Activated CD4-positive, CD25-positive, alpha-beta regulatory T cell treated with anti-CD3 and anti-CD28 coated beads, Interleukin-2, amount 50 U/mL, for 24 hours (primary cell): ENCODE data around the gene GOLPH3.
A peak's percentile ranks its signal among the peaks of the same experiment; 100 is the strongest.
"Not testable (repeated sequence)": the region's sequence is repeated elsewhere in the genome, so short reads cannot be mapped to it uniquely, and the experiment has no call there.

Experiments used
- ATAC-seq, 2 donors: fragments of 150-1000 bp; cut with Tn5 transposase; one replicate each; pipeline ENCODE4 v1.10.0; 2021; ENCODE audit warnings: mild to moderate bottlenecking in 1 of 2, moderate library complexity in 1 of 2

Gene GOLPH3

DNA sequence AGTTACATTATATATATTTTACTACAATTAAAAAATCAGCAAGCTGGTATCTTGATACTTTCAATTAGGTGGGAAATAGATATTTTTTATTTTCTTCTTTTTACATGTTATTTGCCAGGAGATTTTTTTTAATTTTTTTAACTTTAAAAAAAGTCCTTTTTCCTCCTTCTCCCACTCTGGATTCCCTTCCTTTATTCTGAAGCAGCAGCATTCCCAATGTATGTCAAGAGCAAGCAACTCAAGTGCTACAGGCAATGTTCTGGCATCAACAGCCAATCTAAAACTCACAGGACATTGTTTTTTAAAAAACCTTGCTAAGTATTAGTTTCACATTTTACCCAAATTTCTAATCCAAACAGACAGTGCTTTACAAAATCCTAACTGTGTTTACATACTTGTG lies 41.4 kb downstream of the GOLPH3 start:
- ATAC-seq, result no peak

DNA sequence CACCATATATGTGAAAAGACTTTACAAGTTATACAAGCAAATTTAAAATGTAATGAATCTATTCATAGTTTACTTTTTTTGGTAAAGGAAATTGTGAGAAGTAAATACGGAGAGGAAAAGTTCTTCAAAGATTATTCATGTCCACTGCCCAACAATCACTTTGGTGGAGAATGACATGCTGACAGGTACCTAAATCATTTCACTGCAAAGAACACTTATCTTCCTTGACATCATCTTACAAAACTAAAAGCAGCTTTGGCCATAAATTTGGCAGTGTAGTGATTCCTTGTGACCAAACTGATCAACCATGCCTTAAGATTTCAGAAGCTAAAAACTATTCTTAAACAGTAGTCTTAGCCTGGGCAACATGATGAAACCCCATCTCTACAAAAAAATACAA lies 42.5 kb downstream of the GOLPH3 start:
- no peak for ATAC-seq

DNA sequence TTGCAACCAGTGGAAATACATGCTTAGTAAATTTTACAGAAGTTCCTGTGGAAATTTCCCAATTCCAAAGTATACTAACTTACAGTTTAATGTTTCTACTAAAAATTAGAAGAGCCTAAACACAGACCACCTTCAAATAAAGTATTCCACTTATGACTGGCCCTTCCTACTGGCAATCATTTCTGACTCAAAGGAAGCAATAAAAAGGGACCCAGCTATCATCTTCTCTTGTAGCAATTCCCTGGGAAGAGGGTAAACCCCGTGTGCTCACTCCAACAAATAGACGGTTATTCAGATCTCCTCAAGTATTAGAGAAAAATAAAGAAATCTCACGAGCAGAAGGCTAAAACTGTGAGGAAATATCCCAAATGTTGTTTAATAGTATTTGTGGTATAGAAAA lies 43.3 kb downstream of the GOLPH3 start:
- no peak for ATAC-seq

DNA sequence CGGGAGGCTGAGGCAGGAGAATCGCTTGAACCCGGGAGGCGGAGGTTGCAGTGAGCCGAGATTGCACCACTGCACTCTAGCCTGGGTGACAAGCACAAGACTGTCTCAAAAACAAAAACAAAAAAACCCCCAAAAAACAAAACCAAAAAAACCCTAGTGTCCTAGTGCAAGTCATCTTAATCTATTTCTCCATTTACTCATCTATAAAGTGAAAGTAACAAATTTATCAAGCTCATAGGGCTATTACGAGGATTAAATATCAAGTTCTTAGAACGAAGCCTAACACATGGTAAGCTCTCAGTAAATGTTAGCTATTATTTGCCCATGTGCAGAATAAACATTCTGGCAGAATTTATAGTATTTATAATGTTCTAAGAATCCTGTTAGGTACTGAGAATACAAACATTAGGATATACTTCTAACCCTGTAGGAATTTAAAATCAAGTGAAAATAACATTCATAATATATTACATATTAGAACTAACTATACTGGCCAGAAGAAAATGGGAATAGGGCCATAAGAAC lies 45.0 kb downstream of the GOLPH3 start:
- peak; percentile 83 to 91 for ATAC-seq

DNA sequence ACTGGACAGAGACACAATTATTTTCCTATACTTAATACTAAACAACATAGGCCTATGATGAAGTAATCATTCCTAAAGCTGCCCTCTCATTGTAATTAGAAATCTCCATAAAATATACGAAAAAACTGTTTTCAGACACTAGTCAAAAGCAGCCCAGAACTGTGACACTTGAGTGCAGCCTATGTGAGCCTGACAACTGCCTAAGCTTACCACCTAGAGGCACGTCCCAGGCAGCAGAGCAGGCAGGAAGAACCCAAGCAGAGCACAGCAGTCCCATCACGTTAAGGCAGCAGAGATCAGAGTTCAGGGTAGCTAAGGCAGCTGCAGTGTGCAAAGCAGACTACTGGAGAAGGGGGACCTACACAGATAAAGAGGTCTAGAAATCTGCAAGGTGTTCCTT lies 46.4 kb downstream of the GOLPH3 start:
- ATAC-seq, result no peak

DNA sequence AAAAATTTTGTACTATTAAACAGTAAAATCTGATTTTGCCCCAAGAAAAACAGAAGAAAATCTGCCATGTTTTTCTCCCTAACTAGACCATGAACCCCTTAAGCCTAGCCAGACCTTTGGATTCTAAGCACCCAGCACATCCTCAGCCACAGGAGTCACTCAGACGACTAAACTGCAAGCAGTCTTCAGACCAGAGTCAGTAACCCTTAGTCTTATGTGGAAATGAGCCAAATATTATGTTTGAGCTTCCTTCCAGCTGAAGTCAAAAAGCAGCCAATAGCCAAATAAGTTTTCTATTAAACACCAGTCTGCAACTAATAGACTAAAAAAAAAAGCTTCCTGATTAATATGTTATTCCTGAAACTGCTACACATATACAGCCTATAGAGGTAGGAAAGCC lies 47.4 kb downstream of the GOLPH3 start:
- ATAC-seq, result no peak

DNA sequence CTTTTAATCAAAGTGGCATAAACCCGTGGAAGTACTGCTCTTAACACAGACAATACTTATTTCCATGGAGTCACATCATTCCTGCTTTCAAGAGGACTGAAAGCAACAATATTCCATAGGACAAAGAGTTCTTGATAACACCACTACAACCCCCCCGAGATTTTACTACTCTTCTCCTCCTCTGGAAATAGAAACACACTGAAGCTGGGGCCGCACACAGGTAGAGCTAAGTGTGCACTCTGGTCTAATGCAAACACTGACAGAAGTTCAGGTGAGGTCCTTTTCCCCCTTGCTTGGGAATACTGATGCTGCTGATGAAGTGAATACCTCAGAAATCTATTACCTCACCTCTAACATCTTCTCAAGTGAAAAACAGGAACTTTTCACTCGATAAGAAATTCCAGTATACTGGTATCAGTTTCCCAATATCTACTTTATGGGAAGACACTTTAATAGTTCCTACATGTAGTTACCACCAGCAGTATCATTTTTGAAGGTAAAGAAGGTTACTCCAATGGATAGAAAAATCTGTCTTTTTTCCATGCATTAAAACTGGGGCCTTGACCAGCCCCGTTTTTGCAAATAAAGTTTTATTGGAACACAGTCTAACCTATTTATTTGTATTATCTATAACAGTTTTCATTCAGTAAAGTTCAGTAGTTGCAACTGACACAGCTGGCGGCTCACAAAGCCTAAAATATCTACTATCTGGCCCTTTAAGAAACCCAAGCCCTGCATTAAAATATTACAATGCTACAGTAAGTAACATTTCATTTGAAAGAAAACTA lies 50.0 kb downstream of the GOLPH3 start:
- no peak for ATAC-seq

DNA sequence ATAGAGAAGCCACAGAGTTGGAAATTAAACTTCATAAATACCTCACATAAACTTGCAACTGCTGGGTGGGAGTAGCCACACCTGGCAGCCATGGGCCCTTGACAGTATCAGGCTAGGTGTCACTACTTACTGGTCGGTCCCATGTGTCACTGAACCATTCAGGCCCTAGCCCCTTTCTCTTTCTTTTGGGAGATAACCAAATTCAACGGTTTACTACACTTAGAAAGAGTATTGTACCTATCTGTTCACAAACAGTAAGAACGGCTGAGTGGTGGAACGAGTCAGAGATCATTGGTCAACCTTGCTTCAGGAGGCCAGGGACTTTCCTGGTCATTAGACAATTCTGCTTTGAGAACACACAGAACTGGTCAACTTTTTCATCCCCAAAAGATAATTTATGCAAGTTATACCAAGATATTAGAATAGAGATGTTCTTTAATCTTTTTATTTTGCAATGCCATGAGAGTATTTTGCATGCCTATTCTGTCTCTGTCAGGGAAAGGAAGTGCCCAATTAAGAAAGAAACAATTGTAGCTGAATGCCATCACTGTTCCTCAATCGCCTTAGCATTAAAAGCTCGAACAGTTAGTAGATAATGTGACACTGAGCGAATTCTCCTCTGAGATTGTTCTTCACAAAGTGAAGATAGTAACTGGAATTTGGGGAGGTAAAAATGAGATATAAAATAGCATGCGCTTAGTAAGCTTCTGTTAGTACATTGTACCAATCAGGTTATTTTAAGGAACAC lies 50.9 kb downstream of the GOLPH3 start:
- ATAC-seq, result no peak

DNA sequence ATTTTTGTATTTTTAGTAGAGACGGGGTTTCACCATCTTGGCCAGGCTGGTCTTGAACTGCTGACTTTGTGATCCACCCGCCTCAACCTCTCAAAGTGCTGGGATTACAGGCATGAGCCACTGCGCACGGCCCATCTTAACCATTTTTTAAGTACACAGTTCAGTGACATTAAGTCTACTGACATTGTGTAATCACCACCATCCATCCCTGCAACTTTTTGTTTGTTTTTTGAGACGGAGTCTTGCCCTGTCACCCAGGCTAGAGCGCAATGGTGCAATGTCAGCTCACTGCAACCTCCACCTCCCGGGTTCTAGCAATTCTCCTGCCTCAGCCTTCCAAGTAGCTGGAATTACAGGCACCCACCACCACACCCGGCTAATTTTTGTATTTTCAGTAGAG lies 55.2 kb downstream of the GOLPH3 start:
- ATAC-seq, result not testable (repeated sequence)

DNA sequence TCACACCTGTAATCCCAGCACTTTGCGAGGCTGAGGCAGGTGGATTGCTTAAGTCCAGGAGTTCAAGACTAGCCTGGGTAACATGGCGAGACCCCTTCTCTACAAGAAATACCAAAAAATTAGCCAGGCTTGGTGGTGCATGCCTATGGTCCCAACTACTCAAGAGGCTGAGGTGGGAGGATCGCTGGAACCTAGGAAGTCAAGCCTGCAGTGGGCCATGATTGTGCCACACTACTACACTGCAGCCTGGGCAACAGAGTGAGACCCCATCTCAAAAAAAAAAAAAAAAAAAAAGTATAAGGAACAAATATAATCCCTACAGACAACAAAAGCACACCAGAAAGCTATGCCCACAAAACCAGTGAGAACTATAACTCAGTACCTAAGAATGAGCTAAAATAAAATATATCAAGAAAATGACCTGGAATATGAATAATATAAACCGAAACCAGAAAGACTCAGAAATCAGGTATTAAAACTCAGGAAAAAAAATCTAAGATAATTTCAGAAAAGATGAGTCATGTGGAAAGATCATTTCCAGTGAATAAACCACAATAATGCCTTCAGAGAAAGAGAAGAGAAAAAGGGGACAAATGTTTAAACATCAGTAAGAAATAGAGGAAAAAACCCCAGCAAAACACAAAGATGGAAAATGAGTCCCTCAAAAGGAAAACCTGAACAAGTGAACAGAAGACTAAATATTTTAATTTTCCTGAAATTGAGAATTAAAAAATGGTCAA lies 57.4 kb downstream of the GOLPH3 start:
- ATAC-seq, result no peak

DNA sequence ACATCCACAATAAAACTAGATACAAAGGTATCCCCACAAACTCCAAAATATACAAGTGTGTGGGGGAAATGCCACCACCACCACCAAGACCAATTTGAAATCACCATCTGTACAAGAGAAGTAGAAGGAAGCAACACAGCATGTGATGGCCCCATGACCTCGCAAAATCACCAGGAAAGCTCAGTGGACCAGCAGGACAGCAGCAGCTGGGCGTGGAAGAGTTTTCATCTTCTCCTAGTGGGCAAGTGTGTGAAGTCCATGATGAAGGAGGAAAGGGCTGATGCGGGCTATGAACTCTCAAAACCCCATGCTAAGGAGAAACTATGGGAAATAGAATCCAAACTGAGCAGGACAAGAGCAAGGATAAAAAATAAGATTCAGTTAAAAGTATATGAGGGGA lies 58.1 kb downstream of the GOLPH3 start:
- ATAC-seq, result no peak

DNA sequence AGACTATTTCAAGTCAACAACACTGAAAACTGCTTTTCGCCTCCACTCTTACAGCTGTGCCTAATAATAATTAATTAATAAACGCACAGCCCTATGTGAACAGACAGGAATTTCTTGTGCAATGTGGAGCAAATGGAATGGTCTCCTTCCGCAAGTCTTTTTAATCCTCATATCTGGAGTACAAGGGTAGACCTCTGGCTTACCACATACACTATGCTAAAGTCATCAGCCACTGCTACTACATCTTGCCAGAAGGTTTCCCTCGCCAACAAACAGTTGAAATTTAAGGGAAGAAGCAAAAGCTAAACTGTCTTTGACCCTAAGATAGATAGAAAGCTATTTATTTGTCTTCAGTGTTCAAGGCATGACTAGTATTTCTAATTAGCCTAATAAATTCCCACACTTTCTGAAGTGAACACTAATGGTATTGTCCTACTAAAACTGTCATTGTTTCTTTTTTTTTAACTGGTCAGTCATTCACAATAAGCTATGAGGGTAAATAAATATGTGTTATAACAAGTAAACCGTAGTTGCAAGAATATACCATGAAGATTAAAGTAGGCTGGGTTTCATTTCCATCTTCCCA lies 63.9 kb downstream of the GOLPH3 start:
- ATAC-seq, result no peak

DNA sequence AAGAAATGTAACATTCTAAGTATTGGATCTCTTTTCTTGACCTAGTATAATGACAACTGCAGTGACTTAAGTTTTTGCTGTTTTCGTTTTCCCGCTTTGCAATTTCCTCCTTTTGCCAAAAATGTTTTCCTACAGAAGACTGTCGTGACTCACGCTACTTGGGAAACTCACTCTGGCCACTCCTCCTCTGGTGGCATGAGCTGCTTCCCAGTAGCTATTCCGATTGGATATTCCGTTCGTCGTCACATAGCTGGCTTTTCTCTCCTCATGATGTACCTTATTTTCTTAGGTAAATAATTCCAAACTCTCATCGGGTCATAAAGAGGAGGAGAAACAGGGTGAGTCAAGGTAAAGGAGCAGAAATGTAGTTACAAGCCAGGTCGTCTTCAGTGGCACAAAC lies 64.9 kb downstream of the GOLPH3 start:
- no peak for ATAC-seq

DNA sequence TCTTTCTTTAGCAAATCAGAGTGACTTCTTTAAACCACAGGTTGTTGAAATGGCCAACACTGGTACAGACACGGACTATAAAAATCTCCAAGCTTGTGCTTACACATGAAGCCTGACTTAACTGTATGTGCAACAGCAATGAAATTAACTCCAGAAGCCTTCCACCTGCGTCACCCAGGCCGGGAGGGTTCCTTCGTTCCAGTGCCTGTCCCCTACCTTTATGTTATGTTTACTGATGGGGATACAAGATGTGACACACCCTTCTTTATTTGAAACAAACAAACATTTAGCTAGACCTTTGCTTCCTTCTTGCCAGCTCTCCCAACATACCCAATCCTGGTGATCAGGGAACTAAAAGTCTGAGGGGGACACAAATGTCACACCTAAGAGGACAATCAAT lies 66.0 kb downstream of the GOLPH3 start:
- ATAC-seq, result no peak

DNA sequence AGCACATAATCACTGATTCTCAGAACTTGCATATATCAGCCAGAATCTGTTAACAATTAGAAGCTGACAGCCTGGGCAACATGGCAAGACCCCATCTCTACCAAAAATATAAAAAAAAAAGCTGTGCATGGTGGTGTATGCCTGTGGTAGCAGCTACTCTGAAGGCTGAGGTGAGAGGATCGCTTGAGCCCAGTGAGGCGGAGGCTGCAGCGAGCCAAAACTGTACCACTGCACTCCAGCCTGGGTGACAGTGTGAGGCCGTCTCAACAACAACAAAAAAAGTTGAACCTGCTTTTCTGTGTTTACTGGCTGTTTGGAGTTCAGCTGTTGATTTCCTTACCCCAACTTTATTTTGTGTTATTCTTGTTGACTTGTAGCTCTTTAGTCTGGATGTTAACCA lies 66.8 kb downstream of the GOLPH3 start:
- ATAC-seq, result no peak

DNA sequence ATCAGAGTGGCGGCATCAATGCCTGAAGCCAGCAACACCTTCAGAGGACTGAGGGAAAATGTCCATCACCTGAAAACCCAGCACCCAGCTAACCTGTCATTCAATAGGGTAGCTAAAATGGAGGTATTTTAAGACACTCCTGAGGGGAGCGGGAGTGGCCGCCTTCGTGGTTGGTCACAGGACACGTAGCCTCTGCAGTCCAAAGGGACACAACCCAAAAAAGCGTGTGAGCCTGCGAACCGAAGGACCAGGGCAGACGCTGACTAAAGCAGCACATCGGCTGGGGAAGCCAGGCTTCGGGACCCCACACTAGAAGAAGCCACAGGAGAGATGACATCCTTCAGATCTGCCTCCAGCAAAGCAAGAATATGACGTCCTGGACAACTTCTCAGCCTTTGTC lies 70.6 kb downstream of the GOLPH3 start:
- no peak for ATAC-seq

DNA sequence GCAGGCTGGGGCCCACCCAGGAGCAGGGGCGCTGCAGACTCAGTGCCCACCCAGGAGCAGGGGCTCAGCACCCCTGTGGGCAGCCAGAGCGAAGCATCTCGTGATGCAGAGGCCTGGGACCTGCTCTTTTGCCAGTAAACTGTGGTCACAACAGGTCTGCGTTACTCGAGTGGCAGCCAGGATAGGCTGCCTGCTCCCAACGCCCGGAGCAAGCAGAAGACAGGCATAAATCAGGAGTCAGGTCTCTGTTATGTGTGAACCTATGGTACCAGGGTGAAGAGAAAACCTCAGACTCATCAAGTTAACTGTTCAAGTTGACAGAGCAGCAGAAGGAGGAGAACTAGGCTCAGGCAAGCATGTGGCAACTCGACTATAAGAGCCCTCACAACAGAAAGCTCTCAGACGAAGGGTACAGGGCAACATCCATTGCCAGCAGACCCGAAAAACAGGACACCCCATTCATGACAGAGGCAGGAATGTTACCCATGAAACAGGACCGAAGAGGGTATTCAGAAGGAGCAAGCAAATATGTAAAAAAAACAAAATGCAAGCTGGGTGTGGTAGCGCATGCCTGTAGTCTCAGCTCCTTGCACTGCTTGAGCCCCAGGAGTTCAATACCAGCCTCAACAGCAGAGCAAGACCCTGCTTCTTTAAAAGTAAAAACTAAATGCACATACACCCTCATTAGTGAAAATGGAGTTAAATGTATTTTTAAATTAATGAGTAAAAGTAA lies 71.7 kb downstream of the GOLPH3 start:
- ATAC-seq, result no peak

DNA sequence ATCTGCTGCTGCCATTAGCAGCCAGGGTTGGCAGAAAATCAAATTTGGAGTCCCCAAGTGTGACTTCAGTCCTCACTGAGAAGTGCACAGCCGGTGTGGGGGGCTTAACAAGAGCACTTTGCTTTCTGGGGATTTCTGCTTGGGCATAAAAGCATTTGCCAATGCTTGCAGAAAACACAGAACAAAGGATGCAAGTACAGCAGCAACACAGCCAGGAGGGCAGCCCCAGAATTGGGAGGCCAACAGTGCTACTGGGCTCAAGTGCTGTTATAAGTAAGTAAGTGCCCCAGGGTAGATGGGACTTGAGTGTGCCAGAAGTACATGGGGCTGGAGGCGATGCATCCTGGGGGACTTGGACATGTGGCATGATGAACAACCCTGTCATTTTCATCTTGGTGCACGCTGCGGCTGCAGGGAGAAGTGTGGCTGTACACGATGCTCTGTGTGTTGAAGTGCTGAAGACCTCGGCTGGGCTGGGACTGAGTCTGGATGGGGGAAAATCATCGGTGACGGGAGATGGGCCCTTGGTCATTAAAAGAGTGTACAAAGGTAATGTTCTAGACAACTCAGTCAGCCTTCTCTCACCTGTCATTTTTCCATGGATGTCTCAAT lies 73.3 kb downstream of the GOLPH3 start:
- ATAC-seq, result no peak

DNA sequence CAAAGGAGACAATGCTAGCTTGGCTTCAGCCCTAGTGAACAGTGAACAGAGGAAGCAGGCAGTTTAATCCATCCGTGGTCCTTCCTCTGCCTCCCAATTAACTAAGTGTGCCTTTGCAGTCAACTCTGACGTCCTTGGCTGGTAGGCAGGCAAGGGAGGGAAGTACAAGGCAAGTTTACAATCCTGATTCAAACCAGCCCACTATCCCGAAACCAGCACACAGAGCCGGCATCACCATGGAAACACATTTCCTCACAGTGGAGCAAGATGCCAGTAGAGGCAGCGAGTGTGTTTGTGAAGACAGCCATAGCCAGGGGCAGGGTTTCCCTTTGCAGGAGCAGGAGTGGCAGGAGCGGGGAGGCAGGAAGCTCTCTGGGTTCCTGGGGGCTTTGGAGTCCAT lies 73.9 kb downstream of the GOLPH3 start:
- no peak for ATAC-seq

DNA sequence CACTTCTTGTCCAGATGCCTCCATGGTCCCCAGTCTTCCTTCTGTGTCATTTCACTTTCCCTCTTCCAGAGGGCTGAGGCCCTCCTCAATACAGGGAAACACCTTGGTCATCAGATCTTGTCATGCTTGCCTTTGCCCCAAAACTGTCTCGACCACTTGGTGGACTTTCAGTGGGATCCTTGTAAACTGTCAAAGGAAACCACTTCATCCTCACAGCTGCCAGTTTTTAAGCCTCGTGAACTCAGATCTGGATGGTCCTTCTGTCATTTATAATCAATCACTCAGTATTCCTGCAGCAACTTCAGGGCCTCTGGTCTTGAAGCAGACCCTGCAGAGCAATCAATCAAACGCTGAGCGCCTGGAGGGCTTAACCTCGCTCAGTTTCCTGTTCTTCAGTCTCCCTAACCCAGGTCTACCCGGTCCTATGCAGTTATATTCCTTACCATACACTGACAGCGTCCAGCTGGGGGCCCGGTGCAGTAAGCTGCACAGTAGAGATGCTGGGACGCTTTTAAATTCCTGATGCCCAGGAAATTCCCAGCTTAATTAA lies 74.6 kb downstream of the GOLPH3 start:
- ATAC-seq, result no peak

DNA sequence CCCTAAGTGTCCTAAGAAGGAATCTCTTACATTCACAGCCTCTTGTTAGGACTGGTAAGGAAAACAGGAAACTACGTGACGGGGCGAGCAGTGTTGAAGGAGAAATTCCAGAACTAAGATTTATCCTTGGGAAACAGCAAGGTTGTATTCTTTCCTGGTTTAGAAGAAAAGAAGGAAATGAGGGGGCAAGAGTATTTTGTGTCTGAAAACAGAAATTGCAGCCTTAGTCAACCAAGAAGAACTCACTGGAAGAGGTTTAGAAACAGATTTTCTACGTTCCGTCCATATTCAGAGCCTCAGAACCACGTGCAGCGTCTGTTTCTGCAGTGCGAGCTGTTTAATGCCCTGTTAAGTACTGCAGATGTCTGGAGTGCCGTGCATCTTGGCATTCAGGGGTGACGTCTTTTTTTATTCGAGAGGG lies 75.2 kb downstream of the GOLPH3 start:
- ATAC-seq, result no peak

DNA sequence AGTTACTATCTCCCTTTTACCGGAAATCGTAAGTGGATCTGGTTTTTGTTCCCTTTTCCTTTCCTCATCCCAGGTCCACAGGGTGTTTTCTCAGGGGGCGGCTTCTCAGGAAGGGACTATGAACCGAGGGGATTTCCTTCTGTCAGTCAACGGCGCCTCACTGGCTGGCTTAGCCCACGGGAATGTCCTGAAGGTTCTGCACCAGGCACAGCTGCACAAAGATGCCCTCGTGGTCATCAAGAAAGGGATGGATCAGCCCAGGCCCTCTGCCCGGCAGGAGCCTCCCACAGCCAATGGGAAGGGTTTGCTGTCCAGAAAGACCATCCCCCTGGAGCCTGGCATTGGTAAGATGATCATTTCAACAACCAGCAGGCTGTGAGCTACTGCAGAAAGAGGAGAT lies 75.8 kb downstream of the GOLPH3 start:
- no peak for ATAC-seq
